Spinal cord (tissue), 10 donors: Measurements from ENCODE around the gene SH2D4B. TPM values are rescaled to one million over a fixed set of nuclear protein-coding genes. Genes with fewer than 3 reads are reported as not detected.

Source experiments
- DNase-seq, 6 donors: peaks; one replicate each; pipeline versions ENCODE4 v3.0.0 to v3.0.0-alpha.2; 2013 to 2015; ENCODE audit warnings: low spot score in 6 of 6, low read depth in 4 of 6
- H3K27ac ChIP-seq: one replicate; pipeline ENCODE4 v1.5.1; 2013; ENCODE audit warnings: low read depth, low read length, control low read depth
- H3K27me3 ChIP-seq: one replicate; pipeline ENCODE4 v1.6.1; 2013; ENCODE audit warnings: low read length; ENCODE audit not compliant: control insufficient read depth, insufficient read depth
- H3K36me3 ChIP-seq: one replicate; pipeline ENCODE4 v1.6.1; 2013; ENCODE audit warnings: low read length; ENCODE audit not compliant: control insufficient read depth, insufficient read depth
- H3K4me1 ChIP-seq: one replicate; pipeline ENCODE4 v1.6.1; 2013; ENCODE audit warnings: low read length; ENCODE audit not compliant: control insufficient read depth, insufficient read depth
- H3K4me3 ChIP-seq: one replicate; pipeline ENCODE4 v1.5.1; 2013; ENCODE audit warnings: low read depth, low read length, control low read depth
- H3K9me3 ChIP-seq: one replicate; pipeline ENCODE4 v1.6.1; 2013; ENCODE audit warnings: low read length; ENCODE audit not compliant: control insufficient read depth, insufficient read depth
- WGBS: methylation state at CpG from one replicate; pipeline ENCODE4 v1.1.5; 2013; ENCODE audit warnings: missing lambda C conversion rate; ENCODE audit not compliant: insufficient coverage; 5-methylcytosine and 5-hydroxymethylcytosine counted together
- polyA plus RNA-seq, 2 donors: library from polyadenylated mRNA; unstranded; fragments of 120-200 nt; gene quantifications; one replicate each; pipeline ENCODE4 v1.2.1, GENCODE V29; 2013; ENCODE audit not compliant: insufficient read length in 2 of 2
- total RNA-seq, 2 donors: library from RNA; depleted of rRNA in 1 of 2; stranded (reverse); fragments of 120-200 nt in 1 of 2; fragments of >200 nt in 1 of 2; gene quantifications; one replicate each; pipeline versions ENCODE4 v1.2.3 to v1.2.4, GENCODE V29; 2013 to 2014
- donor health status: healthy.

Gene SH2D4B
- total and polyA plus RNA-seq, 4 donors, result 0.11 to 0.35 (median 0.17) TPM

- DNase-seq, result no peak
Observed at GRCh38 chr10:80619036-80619435, 81.3 kb downstream of the SH2D4B start.

GRCh38 chr10:80622153-80622552 is 84.5 kb downstream of the SH2D4B start:
- no CpG with 5 or more reads among the region's 3 CpGs for WGBS
- no peak overlapping the region for H3K4me3 ChIP-seq
- no peaks in the 10 kb centered on the region for H3K27me3 ChIP-seq
- H3K9me3 ChIP-seq, result no peaks in the 10 kb centered on the region
- H3K4me1 ChIP-seq, result no peaks in the 10 kb centered on the region
- no peak for DNase-seq
- H3K36me3 ChIP-seq, result no peaks in the 10 kb centered on the region
- no peak overlapping the region for H3K27ac ChIP-seq

More at GRCh38 chr10:80619036-80619435, 81.3 kb downstream of the SH2D4B start:
- no peaks in the 10 kb centered on the region for H3K36me3 ChIP-seq
- no peaks in the 10 kb centered on the region for H3K27me3 ChIP-seq
- WGBS, result 88% methylated on average over 5 of the region's 5 CpGs
- H3K4me3 ChIP-seq, result no peak overlapping the region
- H3K27ac ChIP-seq, result no peak overlapping the region
- H3K9me3 ChIP-seq, result no peaks in the 10 kb centered on the region
- no peaks in the 10 kb centered on the region for H3K4me1 ChIP-seq

GRCh38 chr10:80630324-80630723 is 92.6 kb downstream of the SH2D4B start:
- 86% methylated on average over 1 of the region's 1 CpG for WGBS
- Histone ChIP-seq H3K27ac (no peak overlapping the region), H3K4me1 (no peaks in the 10 kb centered on the region), H3K27me3 (no peaks in the 10 kb centered on the region), H3K4me3 (no peak overlapping the region), H3K36me3 (no peaks in the 10 kb centered on the region), H3K9me3 (no peaks in the 10 kb centered on the region)
- DNase-seq, result no peak

- H3K27me3 ChIP-seq, result no peaks in the 10 kb centered on the region
- 87% methylated on average over 3 of the region's 7 CpGs for WGBS
- no peak overlapping the region for H3K4me3 ChIP-seq
- H3K36me3 ChIP-seq, result no peaks in the 10 kb centered on the region
- H3K9me3 ChIP-seq, result no peaks in the 10 kb centered on the region
- no peak for DNase-seq
- no peaks in the 10 kb centered on the region for H3K4me1 ChIP-seq
- H3K27ac ChIP-seq, result no peak overlapping the region
Observed at GRCh38 chr10:80632742-80633141, 95.0 kb downstream of the SH2D4B start.

- WGBS, result no CpG with 5 or more reads among the region's 4 CpGs
- DNase-seq, result no peak
Observed at GRCh38 chr10:80633383-80633860, 95.7 kb downstream of the SH2D4B start.

GRCh38 chr10:80633910-80634309 is 96.2 kb downstream of the SH2D4B start:
- 89% methylated on average over 4 of the region's 7 CpGs for WGBS
- H3K27ac ChIP-seq, result no peak overlapping the region
- no peaks in the 10 kb centered on the region for H3K36me3 ChIP-seq
- H3K27me3 ChIP-seq, result no peaks in the 10 kb centered on the region
- no peaks in the 10 kb centered on the region for H3K4me1 ChIP-seq
- H3K9me3 ChIP-seq, result no peaks in the 10 kb centered on the region
- H3K4me3 ChIP-seq, result no peak overlapping the region
- DNase-seq, result no peak

More at GRCh38 chr10:80633383-80633860, 95.7 kb downstream of the SH2D4B start:
- Histone ChIP-seq H3K27me3 (no peaks in the 10 kb centered on the region), H3K4me1 (no peaks in the 10 kb centered on the region), H3K27ac (no peak overlapping the region), H3K4me3 (no peak overlapping the region), H3K36me3 (no peaks in the 10 kb centered on the region), H3K9me3 (no peaks in the 10 kb centered on the region)

GRCh38 chr10:80642661-80643060 is 105.0 kb downstream of the SH2D4B start:
- no peaks in the 10 kb centered on the region for H3K27me3 ChIP-seq
- no peak overlapping the region for H3K27ac ChIP-seq
- DNase-seq, result peak in 4 of 6 donors; percentile 10 to 95 (median 44)
- H3K9me3 ChIP-seq, result no peaks in the 10 kb centered on the region
- no peak overlapping the region for H3K4me3 ChIP-seq
- 15% methylated on average over 2 of the region's 5 CpGs for WGBS
- no peaks in the 10 kb centered on the region for H3K36me3 ChIP-seq
- no peaks in the 10 kb centered on the region for H3K4me1 ChIP-seq

GRCh38 chr10:80646366-80646765 is 108.7 kb downstream of the SH2D4B start:
- no peak for DNase-seq
- Histone ChIP-seq H3K4me3 (no peak overlapping the region), H3K36me3 (no peaks in the 10 kb centered on the region), H3K4me1 (no peaks in the 10 kb centered on the region), H3K27me3 (no peaks in the 10 kb centered on the region), H3K9me3 (no peaks in the 10 kb centered on the region), H3K27ac (no peak overlapping the region)

- no peak overlapping the region for H3K4me3 ChIP-seq
- no peaks in the 10 kb centered on the region for H3K9me3 ChIP-seq
- H3K27ac ChIP-seq, result no peak overlapping the region
- no peaks in the 10 kb centered on the region for H3K4me1 ChIP-seq
- 96% methylated on average over 3 of the region's 7 CpGs for WGBS
- H3K27me3 ChIP-seq, result no peaks in the 10 kb centered on the region
- H3K36me3 ChIP-seq, result no peaks in the 10 kb centered on the region
- DNase-seq, result peak in 1 of 6 donors; percentile 85
Observed at GRCh38 chr10:80647173-80647833, 109.6 kb downstream of the SH2D4B start.

GRCh38 chr10:80648106-80648505 is 110.4 kb downstream of the SH2D4B start:
- no peaks in the 10 kb centered on the region for H3K9me3 ChIP-seq
- H3K27me3 ChIP-seq, result no peaks in the 10 kb centered on the region
- no peaks in the 10 kb centered on the region for H3K4me1 ChIP-seq
- H3K36me3 ChIP-seq, result no peaks in the 10 kb centered on the region
- peak in 1 of 6 donors; percentile 75 for DNase-seq
- 63% methylated on average over 1 of the region's 5 CpGs for WGBS
- H3K27ac ChIP-seq, result no peak overlapping the region
- no peak overlapping the region for H3K4me3 ChIP-seq
